Lower lobe of right lung (tissue), 2 donors: ENCODE measurements around the gene ITGB5. TPM values are rescaled to one million over a fixed set of nuclear protein-coding genes. Genes with fewer than 3 reads are reported as not detected.

ENCODE experiments used
- ATAC-seq, 2 donors: fragments of 200-7000 bp; cut with Tn5 transposase; one replicate each; pipeline ENCODE4 v1.9.1; 2020 to 2022; ENCODE audit warnings: mild to moderate bottlenecking in 2 of 2, moderate library complexity in 2 of 2
- DNase-seq: peaks from one replicate; pipeline ENCODE4 v3.0.0-alpha.2; 2020
- H3K27ac ChIP-seq: fragments of 200-600 bp; one replicate; pipeline ENCODE4 v1.8.0; 2022
- H3K27me3 ChIP-seq: fragments of 200-600 bp; one replicate; pipeline ENCODE4 v1.8.0; 2022; ENCODE audit warnings: low read depth
- H3K36me3 ChIP-seq: fragments of 200-600 bp; one replicate; pipeline ENCODE4 v1.8.0; 2022; ENCODE audit warnings: mild to moderate bottlenecking
- H3K4me1 ChIP-seq: fragments of 200-600 bp; one replicate; pipeline ENCODE4 v1.8.0; 2022
- H3K4me3 ChIP-seq: fragments of 200-600 bp; one replicate; pipeline ENCODE4 v1.8.0; 2022; ENCODE audit warnings: mild to moderate bottlenecking
- H3K9me3 ChIP-seq: fragments of 200-600 bp; one replicate; pipeline ENCODE4 v1.8.0; 2022
- CTCF ChIP-seq: fragments of 200-600 bp; IDR thresholded peaks from one replicate; pipeline ENCODE4 v1.8.0; 2022; ENCODE audit warnings: antibody characterized with exemption, mild to moderate bottlenecking
- intact Hi-C: fragments of 100-400 bp; cut with DNase I; formaldehyde crosslinking; loops from one replicate; pipeline ENCODE4 v1.11.0; 2022
- total RNA-seq: library from RNA; stranded (reverse); fragmentation: NEBNext Ultra II Directional; extraction: Animal tissue kit (Norgen Biotek cat#: 25700); gene quantifications from one replicate; pipeline ENCODE4 v1.2.1, GENCODE V29; 2021
- donor health status: DM: no; HTN: yes; CAD: no; lungs with severe emphysema.

Gene ITGB5
- total RNA-seq, 1 donor from 2014 or later, result 93.1 TPM

- H3K36me3 ChIP-seq, result no peaks in the 10 kb centered on the region
- H3K9me3 ChIP-seq, result no peaks in the 10 kb centered on the region
- intact Hi-C loops, result no loop called here
- no peaks in the 10 kb centered on the region for H3K27me3 ChIP-seq
- TF ChIP-seq CTCF, result no peak
- no peak overlapping the region for H3K4me3 ChIP-seq
- no peaks in the 10 kb centered on the region for H3K4me1 ChIP-seq
- DNase-seq (no peak), ATAC-seq (no peak)
- no peak overlapping the region for H3K27ac ChIP-seq
Observed at GRCh38 chr3:124927574-124928045, 40.4 kb upstream of the ITGB5 start.

DNA sequence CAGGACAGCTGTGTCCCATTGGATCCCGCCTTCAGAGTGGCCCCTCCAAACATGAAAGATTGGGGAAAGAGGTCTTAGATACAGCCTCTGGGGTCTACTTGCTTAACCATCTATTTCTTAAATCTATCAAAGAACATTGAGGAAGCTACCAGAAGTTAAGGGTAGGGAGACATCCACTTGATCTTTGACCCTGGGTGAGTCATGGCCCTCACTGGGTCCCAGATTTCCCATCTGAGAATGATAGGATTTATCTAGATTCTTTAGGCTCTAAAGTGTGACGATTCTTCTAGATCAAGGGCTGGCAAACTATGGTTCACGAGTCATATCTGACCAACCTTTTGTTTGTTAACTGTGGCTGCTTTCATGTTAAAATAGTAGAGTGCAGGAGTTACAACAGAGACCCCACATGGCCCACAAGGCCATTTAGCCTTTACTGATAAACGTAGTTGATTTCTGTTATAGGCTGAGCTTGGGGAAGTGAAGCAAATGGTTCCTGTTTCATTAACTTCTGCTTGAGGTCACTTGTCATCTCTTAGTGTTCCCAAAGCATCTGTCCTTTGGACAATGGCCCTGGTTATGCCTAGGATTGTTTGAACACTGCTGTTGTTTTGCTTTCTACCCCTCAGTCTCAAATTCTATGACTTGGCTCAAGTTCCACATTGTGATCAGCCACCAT, 39.4 kb upstream of the ITGB5 start:
- no peak for DNase-seq
- no peaks in the 10 kb centered on the region for H3K36me3 ChIP-seq
- H3K27ac ChIP-seq, result no peak overlapping the region
- TF ChIP-seq CTCF, result no peak
- no peaks in the 10 kb centered on the region for H3K9me3 ChIP-seq
- intact Hi-C loops, result no loop called here
- H3K27me3 ChIP-seq, result no peaks in the 10 kb centered on the region
- no peaks in the 10 kb centered on the region for H3K4me1 ChIP-seq
- no peak overlapping the region for H3K4me3 ChIP-seq
- peak in 1 of 2 donors; percentile 40 for ATAC-seq

DNA sequence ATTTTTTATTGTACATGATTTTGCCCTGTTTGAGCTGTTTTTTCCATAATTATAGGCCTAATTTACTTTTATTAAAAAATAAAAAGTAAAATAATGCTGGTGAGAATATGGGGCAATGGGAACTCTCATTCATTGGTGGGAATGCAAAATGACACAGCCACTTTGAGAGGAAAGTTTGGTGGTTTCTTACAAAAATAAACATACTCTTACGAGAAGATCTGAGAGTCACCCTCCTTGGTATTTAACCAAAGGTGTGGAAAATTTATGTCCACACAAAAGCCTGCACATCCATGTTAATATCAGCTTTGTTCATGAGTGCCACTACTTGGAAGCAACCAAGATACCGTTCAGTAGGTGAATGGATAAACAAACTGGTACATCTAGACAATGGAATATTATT, 37.6 kb upstream of the ITGB5 start:
- no peaks in the 10 kb centered on the region for H3K9me3 ChIP-seq
- no peaks in the 10 kb centered on the region for H3K36me3 ChIP-seq
- no peak for TF ChIP-seq CTCF
- no peak overlapping the region for H3K4me3 ChIP-seq
- no peak overlapping the region for H3K27ac ChIP-seq
- no peak for DNase-seq
- intact Hi-C loops, result no loop called here
- no peak for ATAC-seq
- H3K27me3 ChIP-seq, result no peaks in the 10 kb centered on the region
- H3K4me1 ChIP-seq, result no peaks in the 10 kb centered on the region

GRCh38 chr3:124923833-124924232, 36.7 kb upstream of the ITGB5 start:
- no peak overlapping the region for H3K27ac ChIP-seq
- H3K9me3 ChIP-seq, result no peaks in the 10 kb centered on the region
- no peaks in the 10 kb centered on the region for H3K27me3 ChIP-seq
- ATAC-seq, result no peak
- intact Hi-C loops, result no loop called here
- H3K4me1 ChIP-seq, result no peaks in the 10 kb centered on the region
- H3K4me3 ChIP-seq, result no peak overlapping the region
- peak; percentile 7 for TF ChIP-seq CTCF
- H3K36me3 ChIP-seq, result no peaks in the 10 kb centered on the region
- DNase-seq, result no peak

GRCh38 chr3:124920718-124921117, 33.6 kb upstream of the ITGB5 start:
- no peaks in the 10 kb centered on the region for H3K27me3 ChIP-seq
- DNase-seq (no peak), ATAC-seq (no peak)
- no peaks in the 10 kb centered on the region for H3K4me1 ChIP-seq
- intact Hi-C loops, result no loop called here
- no peak overlapping the region for H3K27ac ChIP-seq
- H3K4me3 ChIP-seq, result no peak overlapping the region
- TF ChIP-seq CTCF, result no peak
- H3K36me3 ChIP-seq, result no peaks in the 10 kb centered on the region
- no peaks in the 10 kb centered on the region for H3K9me3 ChIP-seq
